B cell (primary cell): ENCODE measurements around the gene GAST. TPM values are rescaled to one million over a fixed set of nuclear protein-coding genes. Genes with fewer than 3 reads are reported as not detected.

Experiments used
- ATAC-seq: fragments of 200-7000 bp; cut with Tn5 transposase; one replicate; pipeline ENCODE4 v1.10.0; 2021; ENCODE audit warnings: low read depth, mild to moderate bottlenecking, moderate number of reproducible peaks, moderate library complexity
- CTCF ChIA-PET: fragments of 350-600 bp; sonication (Branson Sonifier 250); formaldehyde crosslinking; loops from one replicate; lab custom pipeline; 2021; ENCODE audit warnings: antibody characterized with exemption, inconsistent platforms; lab: Charles Lee
- POLR2A ChIA-PET: fragments of 350-600 bp; sonication (Branson Sonifier 250); formaldehyde crosslinking; loops from one replicate; lab custom pipeline; 2021; ENCODE audit warnings: antibody characterized with exemption; lab: Charles Lee
- DNase-seq: peaks from one replicate; pipeline ENCODE4 v3.0.0; 2013
- H2AFZ ChIP-seq: 2 replicates; pipeline ENCODE4 v1.6.1; 2012; ENCODE audit warnings: mild to moderate bottlenecking, low read depth, low read length; ENCODE audit not compliant: insufficient read depth, poor library complexity, severe bottlenecking
- H3K27ac ChIP-seq, 2 donors: 1 replicate in 1 of 2; 2 replicates in 1 of 2; pipeline ENCODE4 v1.5.1; 2012 to 2013; ENCODE audit warnings: low read length in 2 of 2, mild to moderate bottlenecking in 2 of 2, moderate library complexity in 1 of 2
- H3K27me3 ChIP-seq, 4 experiments: fragments of 200-600 bp in 1 of 4; sonication (generic) in 1 of 4; replicated peaks in 1 of 4; 1 replicate in 2 of 4; 2 replicates in 2 of 4; pipeline versions ENCODE4 v1.6.1 to v1.7.0; 2013 to 2016; ENCODE audit warnings: low read length in 3 of 4, mild to moderate bottlenecking in 2 of 4, mixed read lengths in 1 of 4, moderate library complexity in 1 of 4; ENCODE audit not compliant: insufficient read depth in 4 of 4, control insufficient read depth in 3 of 4; ENCODE audit errors: control extremely low read depth in 1 of 4
- H3K36me3 ChIP-seq, 2 experiments: replicated peaks in 1 of 2; 1 replicate in 1 of 2; 2 replicates in 1 of 2; pipeline versions ENCODE4 v1.6.1 to v1.7.1; 2013; ENCODE audit warnings: low read length in 1 of 2; ENCODE audit not compliant: insufficient read depth in 2 of 2, control insufficient read depth in 1 of 2; ENCODE audit errors: control extremely low read depth in 1 of 2, extremely low read depth in 1 of 2
- H3K4me1 ChIP-seq, 2 donors: fragments of 200-600 bp in 1 of 2; sonication (generic) in 1 of 2; 1 replicate in 1 of 2; 2 replicates in 1 of 2; pipeline versions ENCODE4 v1.5.1 to v1.6.1; 2013 to 2017; ENCODE audit warnings: low read length in 2 of 2; ENCODE audit not compliant: control insufficient read depth in 2 of 2, insufficient read depth in 2 of 2
- H3K4me2 ChIP-seq: replicated peaks from 2 replicates; pipeline ENCODE3; 2012; ENCODE audit warnings: mild to moderate bottlenecking, low read depth, low read length; ENCODE audit not compliant: poor library complexity, severe bottlenecking
- H3K4me3 ChIP-seq, 5 experiments: fragments of 200-600 bp in 1 of 5; sonication (generic) in 1 of 5; 1 replicate in 3 of 5; 2 replicates in 2 of 5; pipeline versions ENCODE4 v1.5.1 to v1.7.0; 2011 to 2016; ENCODE audit warnings: low read length in 4 of 5, mild to moderate bottlenecking in 4 of 5, low read depth in 2 of 5, control low read depth in 1 of 5, moderate library complexity in 1 of 5; ENCODE audit not compliant: insufficient read depth in 1 of 5; ENCODE audit errors: control extremely low read depth in 1 of 5, extremely low read depth in 1 of 5
- H3K79me2 ChIP-seq: fragments of 200-600 bp; sonication (generic); one replicate; pipeline ENCODE4 v1.6.0; 2016; ENCODE audit warnings: low read length; ENCODE audit not compliant: control insufficient read depth, insufficient read depth
- H3K9ac ChIP-seq: fragments of 200-600 bp; sonication (generic); 2 replicates; pipeline ENCODE4 v1.6.1; 2017; ENCODE audit warnings: mild to moderate bottlenecking, low read length, moderate library complexity
- H3K9me3 ChIP-seq, 3 donors: one replicate each; pipeline versions ENCODE4 v1.6.1 to v1.7.1; 2013; ENCODE audit warnings: low read length in 2 of 3; ENCODE audit not compliant: control insufficient read depth in 2 of 3, insufficient read depth in 1 of 3; ENCODE audit errors: control extremely low read depth in 1 of 3
- H4K20me1 ChIP-seq: 2 replicates; pipeline ENCODE4 v1.6.0; 2012; ENCODE audit warnings: mild to moderate bottlenecking, low read length; ENCODE audit not compliant: insufficient read depth, control insufficient read depth, poor library complexity, severe bottlenecking
- H3K27ac Mint-ChIP-seq: one replicate; pipeline ENCODE4 v1.8.0; 2021; ENCODE audit warnings: mixed read lengths
- H3K27me3 Mint-ChIP-seq: one replicate; pipeline ENCODE4 v1.8.0; 2021; ENCODE audit warnings: mixed read lengths
- H3K4me1 Mint-ChIP-seq: one replicate; pipeline ENCODE4 v1.8.0; 2021; ENCODE audit warnings: mixed read lengths
- H3K4me3 Mint-ChIP-seq: one replicate; pipeline ENCODE4 v1.8.0; 2021; ENCODE audit warnings: mixed read lengths
- H3K9me3 Mint-ChIP-seq: one replicate; pipeline ENCODE4 v1.8.0; 2022; ENCODE audit warnings: mixed read lengths; ENCODE audit not compliant: insufficient read depth
- CTCF ChIP-seq: fragments of 200-600 bp; IDR thresholded peaks from one replicate; pipeline ENCODE4 v1.8.0; 2022; ENCODE audit warnings: antibody characterized with exemption, mild to moderate bottlenecking
- EZH2 ChIP-seq: IDR thresholded peaks from 2 replicates; pipeline ENCODE4 v1.6.1; 2012; ENCODE audit warnings: borderline replicate concordance, low read depth, mild to moderate bottlenecking, moderate library complexity, low read length; ENCODE audit not compliant: insufficient read depth, poor library complexity, severe bottlenecking
- WGBS: methylation state at CpG from one replicate; pipeline ENCODE4 v1.1.5; 2013; ENCODE audit warnings: missing lambda C conversion rate; ENCODE audit not compliant: insufficient coverage; 5-methylcytosine and 5-hydroxymethylcytosine counted together
- intact Hi-C: fragments of 100-400 bp; cut with micrococcal nuclease; formaldehyde crosslinking; loops from one replicate; pipeline ENCODE4 v1.10.0; 2022
- polyA plus RNA-seq: library from polyadenylated mRNA; depleted of rRNA; stranded (reverse); fragments of >200 nt; gene quantifications from 2 replicates; pipeline ENCODE4 v1.2.3, GENCODE V29; 2012
- total RNA-seq, 2 donors: library from RNA; stranded (reverse); fragments of 120-200 nt in 1 of 2; gene quantifications; 1 replicate in 1 of 2; 2 replicates in 1 of 2; pipeline versions ENCODE4 v1.2.3 to v1.2.4, GENCODE V29; 2013 to 2022

Gene GAST
- total and polyA plus RNA-seq, 2 donors (not counting 1 experiment from before 2014, with no cell fraction given): not detected

DNA sequence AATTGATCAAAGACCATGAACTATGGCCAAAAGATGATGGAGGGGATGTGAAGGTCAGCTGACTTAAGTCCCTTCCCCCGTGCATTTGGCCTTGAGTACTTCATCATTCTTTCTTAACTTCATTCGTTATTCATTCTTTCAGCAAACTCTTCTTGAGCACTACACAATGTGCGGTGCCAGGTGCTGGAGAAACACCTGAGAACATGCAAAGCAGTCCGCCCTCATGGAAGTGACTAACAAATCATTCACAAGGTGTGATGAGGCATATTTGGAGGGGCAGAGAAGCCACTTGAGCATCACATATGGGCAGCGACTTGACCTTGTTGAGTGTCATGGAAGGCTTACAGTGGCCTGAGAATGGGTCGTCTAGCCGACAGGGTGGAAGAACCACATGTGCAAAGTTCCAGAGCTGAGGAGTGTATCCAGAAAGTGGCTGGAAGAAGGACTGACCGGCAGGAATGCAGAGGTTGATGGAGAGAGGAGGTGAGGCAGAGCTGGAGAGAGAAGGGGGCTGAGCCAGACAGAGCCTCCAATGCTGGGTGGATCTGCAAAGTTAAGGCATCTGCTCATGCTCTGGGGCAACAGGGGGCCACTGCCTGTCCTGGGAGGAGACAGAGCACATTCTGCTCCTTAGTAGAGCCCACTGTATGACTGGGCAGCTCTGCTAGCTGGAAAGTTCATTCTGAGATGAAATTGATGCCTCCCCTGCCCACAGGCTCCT, 48.5 kb upstream of the GAST start:
- Histone ChIP-seq H3K27ac (no peak overlapping the region), H3K9me3 (no peaks in the 10 kb centered on the region), H3K4me3 (no peak overlapping the region), H3K4me1 (peaks cover 12 to 41% of the 10 kb centered on the region in 2 donors), H3K4me2 (no peak overlapping the region), H3K36me3 (no peaks in the 10 kb centered on the region), H4K20me1 (no peaks in the 10 kb centered on the region), H3K27me3 (no peaks in the 10 kb centered on the region), H3K9ac (no peak overlapping the region), H2AFZ (no peak overlapping the region), H3K79me2 (no peaks in the 10 kb centered on the region)
- ChIA-PET CTCF (interaction anchor here (0.7 to 13.5 kb wide), 31 partner anchors 9 to 1306 kb away, joined by 3 to 438 read pairs (median 7); partner anchors contain the start of genes EIF1 and SMARCE1), POLR2A (interaction anchor here (1.5 to 6.9 kb wide), 2 partner anchors 15 to 26 kb away, joined by 12 to 117 read pairs; partner anchors contain the start of gene EIF1)
- Mint-ChIP-seq H3K4me3 (peak overlapping the region; percentile 20), H3K27ac (no peak overlapping the region), H3K9me3 (no peaks in the 10 kb centered on the region), H3K27me3 (no peaks in the 10 kb centered on the region), H3K4me1 (peaks cover 34% of the 10 kb centered on the region)
- no peak for TF ChIP-seq CTCF
- no peak for TF ChIP-seq EZH2
- 63% methylated on average over 6 of the region's 8 CpGs for WGBS
- intact Hi-C loops: no loop called here
- ATAC-seq: no peak
- DNase-seq: no peak

DNA sequence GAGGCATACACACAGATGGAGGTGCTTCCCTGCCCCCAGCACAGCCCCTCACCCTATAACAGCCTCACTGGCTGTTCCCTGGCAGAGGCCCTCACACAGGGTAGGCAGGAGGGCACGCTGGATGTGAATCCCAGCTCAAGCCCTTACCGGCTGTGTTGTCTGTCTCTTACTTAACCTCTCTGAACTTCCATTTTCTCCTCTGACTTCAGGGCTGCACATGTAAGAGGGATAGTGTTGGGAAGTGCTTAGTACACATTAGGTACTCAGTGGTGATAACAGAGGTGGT, 48.0 kb upstream of the GAST start:
- Histone ChIP-seq H4K20me1 (no peaks in the 10 kb centered on the region), H3K9ac (no peak overlapping the region), H3K9me3 (no peaks in the 10 kb centered on the region), H3K79me2 (no peaks in the 10 kb centered on the region), H3K27ac (no peak overlapping the region), H3K27me3 (no peaks in the 10 kb centered on the region), H3K4me3 (no peak overlapping the region), H3K4me1 (peaks cover 12 to 41% of the 10 kb centered on the region in 2 donors), H3K36me3 (no peaks in the 10 kb centered on the region), H3K4me2 (no peak overlapping the region), H2AFZ (no peak overlapping the region)
- ChIA-PET CTCF (interaction anchor here (1.1 to 13.5 kb wide), 9 partner anchors 12 to 1087 kb away, joined by 3 to 438 read pairs (median 22); partner anchors contain the start of gene EIF1), POLR2A (interaction anchor here (6.9 kb wide), 1 partner anchor 25 kb away, joined by 117 read pairs; the partner anchor contains the start of gene EIF1)
- no peak for DNase-seq
- H3K27me3 Mint-ChIP-seq: no peaks in the 10 kb centered on the region
- WGBS: no CpG with 5 or more reads among the region's 2 CpGs
- intact Hi-C loops: no loop called here
- no peak for TF ChIP-seq CTCF
- TF ChIP-seq EZH2: no peak
- H3K4me1 Mint-ChIP-seq: peaks cover 34% of the 10 kb centered on the region
- no peak for ATAC-seq
- no peak overlapping the region for H3K27ac Mint-ChIP-seq
- peak overlapping the region; percentile 6 for H3K4me3 Mint-ChIP-seq
- no peaks in the 10 kb centered on the region for H3K9me3 Mint-ChIP-seq
